Anterior cingulate cortex (tissue), 58 donors: ENCODE results near the gene KIF1A.

Experiments used
- DNase-seq, 58 donors: peaks; one replicate each; lab custom pipeline; 2025; lab: John Stamatoyannopoulos, UW

The KIF1A gene

DNA sequence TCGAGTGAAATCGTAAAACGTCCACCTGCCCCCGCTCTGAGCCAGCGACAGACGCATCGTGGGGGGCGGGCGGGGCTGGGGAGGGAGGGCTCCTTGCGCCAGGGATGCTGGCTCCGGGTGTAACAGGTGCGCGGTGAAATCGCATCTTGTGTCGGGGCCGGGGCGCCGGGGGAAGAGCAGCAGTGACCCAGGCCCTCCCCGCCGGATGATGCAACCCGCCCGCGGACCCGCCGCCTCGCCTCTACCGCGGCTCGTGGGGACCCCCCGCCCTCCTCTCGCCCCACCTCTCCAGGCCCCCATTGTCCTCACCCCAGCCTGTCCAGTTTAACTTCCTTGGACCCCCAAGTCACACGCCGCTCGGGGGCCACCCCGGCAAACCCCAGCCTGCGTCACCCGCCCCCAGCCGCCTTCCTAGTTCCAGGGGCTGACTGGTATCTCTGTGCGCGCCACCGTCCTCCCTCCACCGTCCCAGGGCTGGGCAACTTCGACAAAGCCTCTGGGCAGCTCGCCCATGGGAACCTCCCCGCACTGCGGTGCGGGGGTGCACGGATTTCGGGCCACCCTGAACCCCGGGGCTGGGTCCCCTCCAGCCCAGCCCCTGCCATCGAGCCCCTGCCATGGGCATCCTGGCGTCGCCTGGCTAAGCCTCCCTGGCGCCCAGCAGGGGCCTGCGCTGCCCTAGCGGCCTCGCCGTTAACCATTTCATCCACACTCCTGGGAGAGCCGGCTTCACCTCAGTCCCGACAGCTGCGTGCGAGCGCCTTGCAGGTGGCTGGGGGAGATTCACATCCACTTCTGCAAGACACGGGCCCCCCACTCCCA is 799 bp upstream of the KIF1A start:
- peak in 46 of 58 donors; percentile 25 to 81 (median 65) for DNase-seq

DNA sequence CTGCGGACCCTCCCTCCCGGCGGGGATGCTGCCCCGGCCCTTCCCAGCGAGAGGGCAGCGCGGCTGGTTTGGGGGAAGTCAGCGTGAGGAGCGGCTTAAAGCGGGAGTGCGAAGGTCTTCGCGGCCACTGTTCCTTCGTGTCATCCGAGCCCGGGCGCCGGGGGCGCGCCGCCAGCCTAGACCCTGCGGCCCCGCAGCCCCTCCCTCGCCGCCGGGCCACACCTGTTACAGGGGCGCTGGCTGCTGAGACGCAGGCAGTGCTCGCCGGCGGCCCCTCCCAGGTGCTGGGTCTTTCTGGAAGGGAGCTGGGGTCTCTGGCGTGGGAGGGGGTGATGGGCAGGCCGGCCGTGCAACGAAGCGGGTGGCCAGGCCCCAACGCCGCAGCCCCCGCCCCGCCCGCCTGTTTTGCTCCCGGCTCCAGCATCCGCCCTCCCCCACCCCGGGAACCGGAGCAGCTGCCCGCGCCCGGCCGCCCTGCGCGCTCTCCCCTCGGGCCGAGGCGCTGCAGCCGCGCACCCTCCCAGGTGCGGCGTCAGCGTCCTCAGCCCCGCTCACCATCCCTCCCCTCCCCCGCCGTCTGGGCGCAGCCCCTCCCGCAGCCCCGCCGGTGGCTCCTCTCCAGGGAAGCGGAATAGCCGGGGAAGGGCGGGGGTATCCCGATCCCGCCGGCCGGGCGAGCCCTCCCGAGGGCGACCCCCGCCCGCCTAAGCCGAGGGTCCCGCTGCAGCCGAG is 727 bp downstream of the KIF1A start:
- peak in 9 of 58 donors; percentile 32 to 74 (median 59) for DNase-seq

DNA sequence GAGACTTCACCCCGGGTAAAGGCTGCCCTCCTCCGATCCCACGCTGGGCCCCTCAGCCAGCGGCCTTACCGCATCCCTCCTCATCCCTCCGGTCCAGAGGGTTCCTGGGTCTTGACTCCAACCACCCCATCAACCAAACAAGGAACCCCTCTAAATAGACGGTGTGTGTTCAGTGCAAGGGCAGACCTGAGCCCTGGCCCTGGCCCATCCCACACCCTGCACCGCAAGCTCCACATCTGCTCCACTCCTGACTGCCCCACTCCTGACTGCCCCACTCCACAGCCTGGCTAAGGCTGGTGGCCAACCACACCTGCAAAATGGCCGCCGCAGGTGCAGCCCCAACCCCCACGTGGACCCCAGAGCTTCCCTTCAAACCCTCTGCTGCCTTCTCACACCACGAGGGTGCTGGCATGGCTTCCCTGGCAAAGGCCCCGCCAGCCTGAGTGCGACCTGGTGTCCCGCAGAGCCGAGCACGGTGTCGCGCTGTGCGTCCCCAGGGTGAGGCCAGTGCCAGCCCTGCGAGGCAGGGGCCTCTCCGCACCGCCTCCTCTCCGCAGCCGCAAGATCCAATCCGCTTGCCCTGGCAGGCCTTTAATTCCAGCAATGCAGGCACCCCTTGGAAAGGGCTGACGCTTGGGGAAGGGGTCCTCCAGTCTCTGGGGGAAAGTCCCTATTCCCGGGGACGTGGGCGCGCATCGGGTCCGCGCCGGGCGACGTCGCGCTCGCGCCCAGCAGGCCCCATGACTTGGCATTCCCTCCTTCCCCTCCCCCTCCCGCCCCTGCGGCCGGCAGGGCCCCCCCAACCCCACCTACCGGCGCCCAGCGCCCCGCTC is 1.5 kb downstream of the KIF1A start:
- DNase-seq = peak in 34 of 58 donors; percentile 25 to 74 (median 58)

DNA sequence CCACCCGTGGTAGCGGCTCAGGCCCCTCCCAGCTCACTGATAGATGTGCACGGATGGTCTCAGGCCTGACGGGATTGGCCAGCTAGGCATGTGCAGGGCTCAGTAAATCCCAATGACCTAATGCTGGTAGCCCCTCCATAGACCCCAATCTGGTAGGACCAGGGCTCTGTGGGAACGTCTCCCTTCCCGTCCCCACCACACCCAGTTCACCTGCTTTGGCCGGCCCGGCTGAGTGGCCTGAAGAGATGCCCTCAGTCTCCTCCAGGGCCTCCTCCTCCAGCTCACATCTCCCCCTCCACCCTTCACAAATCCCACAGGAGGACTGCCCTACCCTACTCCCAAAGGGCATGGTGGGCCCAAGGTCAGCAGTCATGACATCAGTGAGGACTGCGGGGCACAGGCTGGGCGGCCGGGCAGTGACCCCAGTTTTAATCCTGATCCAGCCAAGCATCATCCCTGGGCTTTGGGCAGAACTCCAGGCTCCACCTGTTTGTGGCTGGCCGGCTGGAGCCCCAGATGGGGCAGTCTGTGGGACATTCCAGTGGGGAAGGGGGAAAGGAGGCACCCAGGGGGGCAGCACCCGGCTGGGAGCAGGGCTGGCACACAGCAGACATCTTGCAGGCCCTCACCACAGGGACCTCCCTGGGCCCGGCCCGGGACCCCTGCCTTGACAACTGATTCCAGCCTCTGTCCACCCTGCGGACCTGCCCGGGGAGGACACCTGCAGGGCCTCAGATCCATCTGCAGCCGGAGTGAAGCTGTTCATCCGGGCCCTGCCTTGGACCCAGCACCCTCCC is 2.3 kb downstream of the KIF1A start:
- no peak for DNase-seq

DNA sequence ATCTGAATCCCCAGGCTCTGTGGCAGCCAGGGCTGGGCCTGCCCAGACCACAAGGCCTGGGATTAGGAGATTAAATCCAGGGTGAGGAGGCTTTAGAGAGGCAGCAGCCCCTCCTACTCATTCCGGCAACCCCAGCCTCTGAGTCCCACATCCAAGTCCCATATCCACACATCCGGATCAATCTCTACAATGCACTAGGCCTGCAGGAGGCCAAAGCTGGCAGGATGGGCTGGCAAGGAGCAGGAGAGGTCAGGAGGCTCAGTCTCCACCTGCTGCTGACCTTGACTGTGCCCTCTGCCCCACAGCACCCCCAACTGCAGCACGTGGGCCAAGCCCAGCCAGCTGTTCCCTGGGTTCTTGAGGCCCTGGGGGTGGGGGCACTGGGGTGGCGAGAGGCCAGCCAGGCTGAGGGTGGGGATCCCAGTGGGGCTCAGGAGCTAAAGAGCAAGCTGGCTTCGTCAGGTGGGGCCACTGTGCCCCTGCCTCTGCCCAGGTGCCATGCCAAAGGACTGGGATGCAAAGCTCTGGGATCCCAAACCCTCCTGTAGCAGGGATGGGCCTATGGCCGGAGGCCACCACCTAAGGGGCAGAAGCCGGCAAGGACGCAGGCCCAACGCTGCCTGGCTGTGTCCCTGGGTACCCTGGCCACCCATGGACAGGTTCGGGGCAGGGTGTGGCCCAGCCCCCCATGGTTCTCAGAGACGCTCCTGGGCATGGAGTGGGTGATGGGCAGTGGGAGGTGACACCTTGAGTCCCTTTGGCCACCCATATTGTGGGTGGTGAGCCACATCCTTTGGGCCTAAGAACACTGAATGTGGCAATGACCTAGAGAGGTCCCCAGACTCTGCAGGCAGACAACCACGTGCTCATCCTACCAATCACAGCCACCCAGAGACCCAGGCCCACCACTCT is 3.2 kb downstream of the KIF1A start:
- no peak for DNase-seq

DNA sequence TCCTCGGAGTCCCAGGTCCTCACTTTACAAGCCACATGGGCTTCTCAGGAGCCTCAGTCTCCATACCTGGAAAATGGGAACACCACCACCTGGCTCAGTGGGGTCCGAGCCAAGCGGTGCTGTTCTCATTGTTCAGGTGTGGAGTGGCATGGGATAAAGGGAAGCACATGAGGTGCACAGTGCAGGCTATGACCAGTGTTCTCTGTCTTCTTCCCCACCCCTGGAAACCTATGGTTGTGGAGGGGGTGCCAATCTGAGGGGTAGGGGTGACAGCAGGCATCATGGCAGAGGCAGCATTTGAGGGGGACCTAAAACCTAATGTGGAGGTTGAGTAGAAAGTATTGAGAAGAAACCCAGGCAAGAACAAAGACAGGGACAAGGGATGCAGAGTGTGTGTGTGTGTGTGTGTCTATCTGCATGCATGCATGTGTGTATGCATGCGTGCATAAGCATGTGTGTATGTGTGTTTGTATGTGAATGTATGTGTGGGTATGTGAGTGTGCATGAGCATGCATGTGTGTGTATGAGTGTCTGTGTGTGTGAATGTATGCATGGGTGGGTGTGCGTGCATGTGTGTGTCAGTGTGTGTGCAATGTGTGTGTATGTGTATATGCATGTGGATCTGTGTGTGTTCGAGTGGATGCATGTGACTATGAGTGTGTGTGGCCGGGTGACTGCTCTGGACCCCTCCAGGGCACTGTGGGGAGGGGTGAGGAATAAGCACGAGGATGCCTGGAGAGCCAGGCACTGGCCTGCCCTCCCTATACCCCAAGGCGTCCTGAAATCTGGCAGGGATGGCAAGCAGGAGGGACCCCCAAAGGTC is 4.0 kb downstream of the KIF1A start:
- no peak for DNase-seq

DNA sequence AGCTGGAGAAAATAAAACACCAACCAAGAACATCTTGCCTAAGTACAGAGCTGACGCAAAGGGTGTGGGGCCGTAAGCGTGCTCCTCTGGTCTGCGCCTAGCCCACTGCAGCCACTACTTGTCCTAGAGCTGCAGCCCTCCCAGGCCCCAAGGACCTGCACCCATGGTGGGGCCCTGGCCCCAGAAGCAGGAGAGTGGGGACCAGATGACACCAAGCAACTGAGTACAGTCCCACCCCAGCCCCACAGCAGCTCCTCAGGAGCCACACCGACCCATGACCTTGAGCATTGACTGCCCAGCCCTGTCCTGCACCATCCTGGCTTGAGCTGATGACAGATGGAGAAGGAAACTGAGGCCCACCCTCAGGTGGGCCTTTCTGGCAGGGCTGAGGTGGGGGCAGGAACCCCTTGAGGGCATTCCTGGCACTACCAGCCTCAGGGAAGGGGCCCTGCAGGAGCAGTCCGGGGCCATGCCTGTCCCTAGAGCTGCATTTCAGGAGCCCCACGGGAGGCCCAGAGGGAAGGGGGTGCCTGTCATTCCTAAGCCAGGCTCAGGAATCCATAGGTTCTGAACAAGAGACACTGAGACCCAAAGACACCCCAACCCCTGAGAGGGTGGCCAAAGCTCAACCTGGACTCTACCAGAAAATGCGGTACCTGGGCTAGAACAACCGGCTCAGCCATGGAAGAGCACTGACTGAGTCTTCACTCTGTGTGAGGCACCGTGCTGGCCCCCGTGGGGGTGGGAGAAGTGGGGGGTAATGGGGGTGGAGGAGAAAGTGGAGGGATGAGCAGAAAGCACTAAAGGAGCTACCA is 4.9 kb downstream of the KIF1A start:
- DNase-seq = no peak

DNA sequence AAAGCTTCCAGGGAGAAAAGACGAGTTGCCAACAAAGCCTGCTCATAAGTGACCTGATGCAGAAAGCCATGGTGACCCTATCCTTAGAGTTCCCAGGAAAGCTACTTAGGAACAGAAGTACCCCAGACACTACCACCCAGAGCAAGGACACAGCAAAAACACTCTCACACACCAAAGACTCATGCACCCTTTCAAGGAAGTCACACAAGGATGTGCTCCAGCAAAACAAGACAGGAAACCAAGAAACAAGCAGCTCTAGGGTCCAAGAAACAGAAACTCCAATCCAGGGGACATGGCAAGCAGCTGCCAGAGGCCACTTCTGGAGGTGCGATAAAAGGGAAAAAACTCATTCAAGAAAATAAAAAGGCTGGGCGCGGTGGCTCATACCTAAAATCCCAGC is 5.7 kb downstream of the KIF1A start:
- DNase-seq = no peak

DNA sequence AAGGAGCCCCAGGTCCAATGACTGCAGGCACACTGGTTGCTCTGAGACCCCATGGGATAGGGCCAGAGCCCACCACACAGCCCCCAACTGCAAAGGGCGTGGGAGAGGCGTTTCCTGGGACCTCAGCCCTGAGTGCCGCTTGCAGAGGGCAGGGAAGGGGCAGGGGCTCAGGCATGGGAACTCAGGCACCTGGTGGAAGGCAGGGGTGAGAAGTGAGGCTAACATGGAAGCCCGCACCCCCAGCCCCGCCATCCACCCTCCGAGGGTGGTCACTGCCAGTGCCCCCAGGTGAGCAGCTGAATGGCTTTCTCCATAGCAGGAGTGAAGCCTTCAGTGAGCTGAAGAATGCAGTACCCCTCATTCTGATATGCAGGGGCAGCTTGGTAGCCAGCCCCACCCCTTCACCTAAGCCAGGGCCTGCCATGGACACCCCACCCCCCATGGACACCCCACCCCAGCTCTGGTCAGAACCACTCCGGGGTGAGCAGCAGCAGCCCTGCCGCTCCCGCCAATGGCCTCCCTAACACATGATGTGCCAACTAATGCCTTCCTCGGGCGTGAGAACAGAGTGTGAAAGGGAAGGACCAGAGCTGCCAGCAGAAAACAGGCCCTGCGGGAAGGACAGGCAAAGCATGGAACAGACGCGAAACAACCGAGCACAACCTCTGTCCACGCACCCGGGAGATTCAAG is 6.6 kb downstream of the KIF1A start:
- DNase-seq = no peak

DNA sequence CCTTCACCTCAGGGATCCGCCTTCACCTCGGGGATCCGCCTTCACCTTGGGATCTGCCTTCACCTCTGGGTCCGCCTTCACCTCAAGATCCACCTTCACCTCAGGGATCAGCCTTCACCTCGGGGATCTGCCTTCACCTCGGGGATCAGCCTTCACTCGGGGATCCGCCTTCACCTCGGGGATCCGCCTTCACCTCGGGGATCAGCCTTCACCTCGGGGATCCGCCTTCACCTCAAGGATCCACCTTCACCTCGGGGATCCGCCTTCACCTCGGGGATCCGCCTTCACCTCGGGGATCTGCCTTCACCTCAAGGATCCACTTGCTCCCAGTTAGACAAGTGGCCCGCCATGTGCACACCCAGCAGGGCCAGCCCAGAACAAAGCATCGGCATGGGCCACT is 7.3 kb downstream of the KIF1A start:
- DNase-seq = no peak

DNA sequence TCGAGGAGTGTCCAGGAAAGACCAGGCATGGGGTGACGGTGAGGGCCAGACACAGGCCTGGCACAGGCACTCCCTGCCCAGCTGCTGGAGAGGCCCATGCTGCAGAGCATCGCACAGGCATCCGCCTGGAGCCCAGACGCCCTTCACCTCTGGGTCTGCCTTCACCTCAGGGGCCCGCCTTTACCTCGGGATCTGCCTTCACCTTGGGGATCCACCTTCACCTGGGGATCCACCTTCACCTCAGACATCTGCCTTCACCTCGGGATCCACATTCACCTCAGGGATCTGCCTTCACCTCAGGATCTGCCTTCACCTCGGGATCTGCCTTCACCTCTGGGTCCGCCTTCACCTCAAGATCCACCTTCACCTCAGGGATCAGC is 7.7 kb downstream of the KIF1A start:
- DNase-seq = no peak

DNA sequence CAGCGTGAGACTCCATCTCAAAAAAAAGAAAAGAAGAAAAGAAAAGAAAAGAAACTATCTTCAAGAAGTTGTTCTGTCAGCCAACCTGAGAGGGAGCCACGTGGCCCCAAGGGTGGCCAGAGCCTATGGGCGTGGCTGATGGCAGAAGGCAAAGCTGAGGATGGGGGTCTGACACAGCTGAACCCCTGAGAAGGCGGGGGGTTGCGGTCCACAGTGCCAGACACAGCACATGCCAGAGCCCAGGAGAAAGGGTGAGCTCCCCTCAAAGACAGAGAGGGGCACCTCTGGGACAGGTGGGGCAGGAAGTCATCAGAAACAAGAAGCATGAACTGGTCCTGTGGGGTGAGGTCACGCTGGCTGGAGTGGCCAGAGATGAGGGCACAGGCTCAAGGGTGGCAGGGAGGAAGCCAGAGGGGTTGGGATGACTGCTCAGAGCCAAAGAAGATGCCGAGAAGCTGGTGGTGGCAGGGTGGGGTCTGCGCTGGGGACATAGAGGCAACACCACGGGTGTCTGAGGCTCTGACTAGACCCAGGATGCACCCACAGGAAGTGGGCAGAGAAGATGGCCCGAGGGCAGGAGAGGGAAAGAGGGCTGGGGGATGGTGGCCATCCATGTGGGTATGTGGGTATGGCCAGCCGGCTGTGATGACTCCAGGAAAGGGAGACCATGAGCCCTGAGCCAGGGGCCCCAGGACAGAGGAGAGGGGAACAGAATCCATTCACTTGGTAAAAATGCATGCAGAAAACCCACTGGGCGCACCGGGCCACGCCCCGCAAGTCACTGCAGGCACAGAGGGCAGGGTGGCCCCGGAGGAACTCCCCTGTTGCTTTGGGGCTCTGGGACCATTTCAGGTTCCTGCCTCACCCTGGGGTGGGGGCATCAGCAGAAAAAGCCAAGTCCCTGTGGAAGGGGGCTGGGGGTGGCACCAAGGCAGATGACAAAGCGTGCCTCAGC is 8.4 kb downstream of the KIF1A start:
- DNase-seq = no peak

DNA sequence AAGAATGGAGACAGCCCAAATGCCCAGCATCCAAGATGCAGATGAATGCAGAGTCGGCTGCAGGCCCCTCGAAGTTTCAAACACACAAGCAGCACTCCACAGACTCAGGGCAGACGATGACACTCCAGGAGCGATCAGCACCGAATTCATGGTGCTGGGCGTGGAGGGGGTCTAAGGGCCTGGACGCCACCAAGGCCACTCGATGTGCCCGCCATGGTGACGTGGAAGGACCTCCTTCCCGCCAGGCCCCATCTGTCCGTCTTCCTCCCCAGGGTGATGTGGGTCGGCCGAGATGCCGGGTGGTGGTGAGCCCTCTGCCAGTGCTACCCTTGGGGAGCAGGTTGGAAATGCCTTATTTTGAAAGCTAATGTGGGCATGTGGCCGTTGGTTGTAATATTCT is 9.4 kb downstream of the KIF1A start:
- no peak for DNase-seq

DNA sequence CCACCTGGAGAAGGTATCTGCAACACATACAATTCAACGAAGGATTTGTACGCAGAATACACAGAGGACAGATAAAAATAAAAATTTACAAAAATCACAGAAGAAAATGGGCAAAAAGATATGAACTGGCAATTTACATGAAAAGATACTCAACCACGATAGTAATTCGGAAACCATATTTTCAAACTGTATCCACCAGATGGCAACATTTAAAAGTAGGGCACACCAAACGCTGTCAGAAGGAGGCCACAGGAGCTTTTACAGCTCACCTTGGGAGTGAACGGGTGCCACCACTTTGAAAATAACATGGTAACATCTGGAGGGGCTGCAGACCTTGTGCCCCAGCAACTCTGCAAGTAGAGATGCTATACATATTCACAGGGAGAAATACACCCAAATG is 9.8 kb downstream of the KIF1A start:
- DNase-seq = no peak

DNA sequence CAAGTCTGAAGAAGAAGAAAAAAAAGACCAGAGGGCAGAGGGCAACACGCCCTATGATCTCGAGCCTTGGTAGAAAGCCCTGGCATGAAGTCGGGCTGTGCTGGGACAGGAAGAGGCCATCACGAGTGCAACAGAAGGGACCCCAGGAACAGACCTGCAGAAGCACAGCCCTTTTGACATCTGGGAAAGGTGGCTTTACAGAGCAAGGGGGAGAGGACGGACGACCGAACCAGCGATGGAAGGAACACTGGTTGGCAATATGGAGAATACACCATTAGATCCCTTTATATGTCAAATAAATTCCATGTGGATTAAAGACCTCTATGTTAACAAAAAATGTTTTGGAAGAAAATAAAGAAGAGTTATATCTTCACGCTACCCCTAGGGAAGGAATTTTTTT is 10.7 kb downstream of the KIF1A start:
- no peak for DNase-seq

DNA sequence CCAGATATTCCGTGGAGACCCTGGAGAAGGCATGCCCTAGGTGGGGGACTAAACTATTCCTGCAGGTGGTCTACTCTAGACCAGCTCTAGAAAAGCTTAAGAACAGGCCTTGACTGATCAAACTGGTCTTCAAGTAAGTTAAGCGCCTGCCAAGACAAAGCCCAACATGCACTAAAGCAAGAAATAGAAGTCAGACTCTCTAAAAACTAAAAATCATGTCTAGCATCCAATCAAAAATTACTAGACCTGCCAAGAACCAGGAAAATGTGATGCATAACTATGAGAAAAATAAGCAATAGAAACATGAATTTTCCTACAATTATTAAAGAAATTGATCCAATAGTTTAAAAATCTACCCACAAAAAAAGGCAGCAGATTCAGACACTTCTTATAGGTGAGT is 13.6 kb downstream of the KIF1A start:
- no peak for DNase-seq
